ENCODE data around the gene C11orf97. TPM values are rescaled to one million over a fixed set of nuclear protein-coding genes. Genes with fewer than 3 reads are reported as not detected.
A peak's percentile ranks its signal among the peaks of the same experiment; 100 is the strongest.

Gene C11orf97
- total and polyA plus RNA-seq, 10 donors, result 0.11 TPM; not detected in 9

DNA sequence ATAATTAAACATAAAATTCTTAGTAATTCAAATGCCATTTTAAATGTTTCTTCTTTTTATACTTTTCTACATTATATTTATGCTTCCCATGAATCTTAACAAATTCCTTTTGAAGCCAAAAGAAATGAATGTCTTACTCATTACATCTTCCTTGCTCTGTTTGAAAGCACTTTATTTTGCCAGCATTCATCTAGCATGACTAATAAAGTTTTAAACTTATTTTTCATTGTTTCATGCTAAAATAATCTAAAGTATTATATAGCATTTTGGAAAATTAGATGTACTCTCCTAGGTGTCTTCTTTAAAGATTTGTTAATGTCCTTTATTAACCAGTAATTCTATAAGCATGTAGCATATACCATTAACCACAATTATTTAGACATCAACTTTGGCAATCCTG, 45.2 kb downstream of the C11orf97 start:
- H3K27me3 ChIP-seq (replicated peaks in 1 of 7), result no peaks in the 10 kb centered on the region
- peaks cover 0 to 48% (median 4%) of the 10 kb centered on the region in 6 donors for H3K4me1 ChIP-seq
- intact Hi-C loops (cut with DNase I; ENCODE audit: low total_unique reads), result no loop called here
- TF ChIP-seq POLR2A (IDR thresholded peaks at IDR 0.05) (no peak), POLR2AphosphoS5 (IDR thresholded peaks at IDR 0.05) (no peak)
- TF ChIP-seq, protein P1, sequence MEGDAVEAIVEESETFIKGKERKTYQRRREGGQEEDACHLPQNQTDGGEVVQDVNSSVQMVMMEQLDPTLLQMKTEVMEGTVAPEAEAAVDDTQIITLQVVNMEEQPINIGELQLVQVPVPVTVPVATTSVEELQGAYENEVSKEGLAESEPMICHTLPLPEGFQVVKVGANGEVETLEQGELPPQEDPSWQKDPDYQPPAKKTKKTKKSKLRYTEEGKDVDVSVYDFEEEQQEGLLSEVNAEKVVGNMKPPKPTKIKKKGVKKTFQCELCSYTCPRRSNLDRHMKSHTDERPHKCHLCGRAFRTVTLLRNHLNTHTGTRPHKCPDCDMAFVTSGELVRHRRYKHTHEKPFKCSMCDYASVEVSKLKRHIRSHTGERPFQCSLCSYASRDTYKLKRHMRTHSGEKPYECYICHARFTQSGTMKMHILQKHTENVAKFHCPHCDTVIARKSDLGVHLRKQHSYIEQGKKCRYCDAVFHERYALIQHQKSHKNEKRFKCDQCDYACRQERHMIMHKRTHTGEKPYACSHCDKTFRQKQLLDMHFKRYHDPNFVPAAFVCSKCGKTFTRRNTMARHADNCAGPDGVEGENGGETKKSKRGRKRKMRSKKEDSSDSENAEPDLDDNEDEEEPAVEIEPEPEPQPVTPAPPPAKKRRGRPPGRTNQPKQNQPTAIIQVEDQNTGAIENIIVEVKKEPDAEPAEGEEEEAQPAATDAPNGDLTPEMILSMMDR (IDR thresholded peaks at IDR 0.05 in 8 of 11, conservative IDR thresholded peaks at IDR 0.05 in 3 of 11), result no peak
- no peak for DNase-seq
- H3K27ac ChIP-seq, result peak overlapping the region in 5 of 8 donors; percentile 45 to 77 (median 66)
- H3K9me3 ChIP-seq, result no peaks in the 10 kb centered on the region
- no peaks in the 10 kb centered on the region for H3K36me3 ChIP-seq
- no peak overlapping the region for H3K4me3 ChIP-seq

DNA sequence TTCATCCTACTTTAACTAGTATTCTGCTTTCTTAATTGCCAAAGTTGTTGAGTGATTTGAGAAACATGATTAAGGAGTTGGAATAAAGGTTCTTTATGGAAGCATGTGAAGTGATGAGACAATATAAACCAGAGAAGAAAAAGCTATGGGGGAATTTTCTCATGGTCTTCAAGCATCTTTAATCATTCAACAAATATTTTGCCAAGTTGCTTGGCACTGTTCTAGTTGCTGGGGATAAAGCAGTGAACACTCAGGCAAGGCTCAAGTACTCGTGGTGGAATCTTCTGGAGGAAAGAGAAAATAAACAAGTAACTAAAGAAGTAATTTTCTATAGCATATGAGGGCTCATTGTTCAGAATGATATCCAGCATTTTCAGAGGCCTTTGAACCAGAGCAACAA, 45.7 kb downstream of the C11orf97 start:
- Histone ChIP-seq H3K4me3 (no peak overlapping the region), H3K9me3 (no peaks in the 10 kb centered on the region), H3K36me3 (no peaks in the 10 kb centered on the region), H3K4me1 (peaks cover 0 to 48% (median 4%) of the 10 kb centered on the region in 6 donors), H3K27me3 (replicated peaks in 1 of 7) (no peaks in the 10 kb centered on the region), H3K27ac (peak overlapping the region in 6 of 8 donors; percentile 45 to 77 (median 60))
- DNase-seq, result no peak
- TF ChIP-seq, protein P1 (IDR thresholded peaks at IDR 0.05 in 8 of 11, conservative IDR thresholded peaks at IDR 0.05 in 3 of 11), result no peak
- TF ChIP-seq POLR2AphosphoS5 (IDR thresholded peaks at IDR 0.05) (no peak), POLR2A (IDR thresholded peaks at IDR 0.05) (no peak)
- intact Hi-C loops (cut with DNase I; ENCODE audit: low total_unique reads), result no loop called here
- 59 to 76% (median 61%) methylated on average over 1 of the region's 1 CpG for WGBS, 5 donors

DNA sequence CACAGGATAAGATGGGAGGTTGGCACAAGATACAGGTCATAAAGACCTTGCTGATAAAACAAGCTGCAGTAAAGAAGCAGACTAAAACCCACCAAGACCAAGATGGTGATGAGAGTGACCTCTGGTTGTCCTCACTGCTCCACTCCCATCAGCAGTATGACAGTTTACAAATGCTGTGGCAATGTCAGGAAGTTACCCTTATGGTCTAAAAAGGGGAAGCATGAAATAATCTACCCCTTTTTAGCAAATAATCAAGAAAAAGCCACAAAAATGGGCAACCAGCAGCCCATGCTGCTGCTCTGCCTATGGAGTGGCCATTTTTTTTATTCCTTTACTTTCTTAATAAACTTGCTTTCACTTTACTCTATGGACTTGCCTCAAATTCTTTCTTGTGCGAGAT, 46.2 kb downstream of the C11orf97 start:
- Histone ChIP-seq H3K36me3 (no peaks in the 10 kb centered on the region), H3K4me3 (no peak overlapping the region), H3K27me3 (replicated peaks in 1 of 7) (no peaks in the 10 kb centered on the region), H3K4me1 (peaks cover 0 to 48% (median 4%) of the 10 kb centered on the region in 6 donors), H3K9me3 (no peaks in the 10 kb centered on the region), H3K27ac (peak overlapping the region in 6 of 8 donors; percentile 45 to 77 (median 60))
- intact Hi-C loops (cut with DNase I; ENCODE audit: low total_unique reads), result no loop called here
- no peak for DNase-seq
- TF ChIP-seq, protein P1 (IDR thresholded peaks at IDR 0.05 in 8 of 11, conservative IDR thresholded peaks at IDR 0.05 in 3 of 11), result no peak
- peak in 1 of 3 donors; percentile 37 for TF ChIP-seq POLR2AphosphoS5 (IDR thresholded peaks at IDR 0.05)
- WGBS, 5 donors, result 75 to 97% (median 84%) methylated on average over 1 of the region's 1 CpG

DNA sequence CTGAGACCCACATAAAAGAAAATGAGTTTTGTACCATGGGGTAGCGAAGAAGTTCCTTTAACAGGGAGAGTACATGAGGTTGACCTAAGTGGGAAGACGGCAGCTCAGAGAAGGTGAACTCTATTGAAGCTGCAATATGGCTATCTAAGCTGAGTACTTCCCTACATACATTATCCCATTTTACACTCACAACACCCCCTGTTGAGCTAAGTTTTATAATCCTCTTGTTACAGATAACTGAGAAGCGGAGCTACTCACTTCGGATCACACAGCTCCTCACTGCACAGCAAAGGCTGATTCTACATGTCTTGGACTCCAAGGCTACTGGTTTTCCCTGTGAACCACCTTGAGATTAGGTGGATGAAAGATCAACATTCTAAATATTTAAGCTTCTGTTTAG, 46.7 kb downstream of the C11orf97 start:
- Histone ChIP-seq H3K27me3 (replicated peaks in 1 of 7) (no peaks in the 10 kb centered on the region), H3K4me3 (no peak overlapping the region), H3K4me1 (peaks cover 0 to 51% (median 4%) of the 10 kb centered on the region in 6 donors), H3K27ac (peak overlapping the region in 6 of 8 donors; percentile 45 to 77 (median 60)), H3K36me3 (no peaks in the 10 kb centered on the region), H3K9me3 (no peaks in the 10 kb centered on the region)
- WGBS, 5 donors, result 92 to 97% (median 93%) methylated on average over 4 of the region's 4 CpGs
- no peak for TF ChIP-seq POLR2AphosphoS5 (IDR thresholded peaks at IDR 0.05)
- no peak for TF ChIP-seq POLR2A (IDR thresholded peaks at IDR 0.05)
- TF ChIP-seq, protein P1 (IDR thresholded peaks at IDR 0.05 in 8 of 11, conservative IDR thresholded peaks at IDR 0.05 in 3 of 11), result no peak
- no peak for DNase-seq
- intact Hi-C loops (cut with DNase I; ENCODE audit: low total_unique reads), result no loop called here

All from spleen (tissue), 11 donors.